Measurements from ENCODE around the gene UBR4. TPM values are rescaled to one million over a fixed set of nuclear protein-coding genes. Genes with fewer than 3 reads are reported as not detected.

UBR4 gene
- total RNA-seq, 4 donors from 2014 or later = 132 to 268 (median 170) TPM

GRCh38 chr1:19087737-19088594 is 122.1 kb downstream of the UBR4 start:
- intact Hi-C loops (cut with DNase I) = no loop called here

GRCh38 chr1:19087017-19087736 is 122.9 kb downstream of the UBR4 start:
- no peak for DNase-seq (ENCODE audit: extremely low spot score)
- H3K27me3 ChIP-seq = no peaks in the 10 kb centered on the region
- no peaks in the 10 kb centered on the region for H3K9me3 ChIP-seq
- WGBS = 89% methylated on average over 6 of the region's 6 CpGs
- peaks cover 68 to 97% (median 91%) of the 10 kb centered on the region in 4 donors for H3K36me3 ChIP-seq
- intact Hi-C loops (cut with DNase I) = no loop called here
- H3K27ac ChIP-seq (replicated peaks in 1 of 4) = no peak overlapping the region
- no peak overlapping the region for H3K4me3 ChIP-seq
- H3K4me1 ChIP-seq = peaks cover 13 to 24% (median 23%) of the 10 kb centered on the region in 4 donors
- no peak for TF ChIP-seq POLR2AphosphoS5 (IDR thresholded peaks at IDR 0.05)
- no peak for TF ChIP-seq CTCF (IDR thresholded peaks at IDR 0.05)
- no peak for TF ChIP-seq POLR2A (IDR thresholded peaks at IDR 0.05; ENCODE audit: low read depth)
- TF ChIP-seq EP300 (IDR thresholded peaks at IDR 0.05) = no peak

More at GRCh38 chr1:19087737-19088594, 122.1 kb downstream of the UBR4 start:
- H3K4me3 ChIP-seq = no peak overlapping the region
- H3K9me3 ChIP-seq = no peaks in the 10 kb centered on the region
- 70% methylated on average over 3 of the region's 9 CpGs for WGBS
- DNase-seq (ENCODE audit: extremely low spot score) = no peak
- H3K36me3 ChIP-seq = peaks cover 66 to 97% (median 91%) of the 10 kb centered on the region in 4 donors
- TF ChIP-seq CTCF (IDR thresholded peaks at IDR 0.05) (no peak), EP300 (IDR thresholded peaks at IDR 0.05) (no peak), POLR2AphosphoS5 (IDR thresholded peaks at IDR 0.05) (no peak), POLR2A (IDR thresholded peaks at IDR 0.05; ENCODE audit: low read depth) (no peak)
- peaks cover 13 to 25% (median 24%) of the 10 kb centered on the region in 4 donors for H3K4me1 ChIP-seq
- no peaks in the 10 kb centered on the region for H3K27me3 ChIP-seq
- no peak overlapping the region for H3K27ac ChIP-seq (replicated peaks in 1 of 4)

- WGBS = 86% methylated on average over 13 of the region's 21 CpGs
- Histone ChIP-seq H3K4me3 (no peak overlapping the region), H3K36me3 (peaks cover 74 to 98% (median 92%) of the 10 kb centered on the region in 4 donors), H3K27ac (replicated peaks in 1 of 4) (no peak overlapping the region), H3K27me3 (no peaks in the 10 kb centered on the region), H3K9me3 (no peaks in the 10 kb centered on the region), H3K4me1 (peaks cover 11 to 19% (median 16%) of the 10 kb centered on the region in 4 donors)
- no peak for DNase-seq (ENCODE audit: extremely low spot score)
- intact Hi-C loops (cut with DNase I) = no loop called here
- TF ChIP-seq POLR2A (IDR thresholded peaks at IDR 0.05; ENCODE audit: low read depth) = no peak
- TF ChIP-seq CTCF (IDR thresholded peaks at IDR 0.05) = no peak
- TF ChIP-seq POLR2AphosphoS5 (IDR thresholded peaks at IDR 0.05) = no peak
- no peak for TF ChIP-seq EP300 (IDR thresholded peaks at IDR 0.05)
Measured at GRCh38 chr1:19086176-19086875, 123.7 kb downstream of the UBR4 start.

DNA sequence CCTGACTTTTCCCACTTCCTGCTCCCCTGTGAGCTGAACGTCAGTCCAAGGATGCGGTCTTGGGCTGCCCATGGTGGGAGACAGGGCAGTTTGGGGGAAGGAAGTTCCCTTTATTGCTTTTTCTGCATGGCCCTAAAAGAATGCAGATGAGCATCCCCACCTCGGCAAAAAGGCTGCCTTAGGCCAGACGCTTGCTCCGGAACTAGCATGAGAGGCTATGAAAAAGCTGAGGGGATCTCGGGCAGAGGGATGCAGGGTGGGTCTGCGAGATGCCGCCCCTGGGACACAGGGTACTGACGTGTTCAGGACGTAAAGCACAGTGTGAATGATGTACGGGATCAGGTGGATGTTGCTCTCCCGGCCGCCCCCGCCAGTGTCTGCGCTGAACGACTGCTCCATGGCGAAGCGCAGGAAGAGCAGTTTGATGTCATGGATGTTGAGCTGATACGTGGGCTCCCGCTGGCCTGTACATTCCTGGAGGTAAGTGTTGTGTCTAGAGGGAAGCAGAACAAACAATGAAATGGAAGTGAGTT is 125.8 kb downstream of the UBR4 start:
- H3K4me3 ChIP-seq = no peak overlapping the region
- no peak overlapping the region for H3K27ac ChIP-seq (replicated peaks in 1 of 4)
- WGBS = 88% methylated on average over 20 of the region's 20 CpGs
- intact Hi-C loops (cut with DNase I) = no loop called here
- H3K36me3 ChIP-seq = peaks cover 89 to 100% (median 99%) of the 10 kb centered on the region in 4 donors
- H3K27me3 ChIP-seq = no peaks in the 10 kb centered on the region
- no peaks in the 10 kb centered on the region for H3K9me3 ChIP-seq
- peaks cover 13 to 20% (median 17%) of the 10 kb centered on the region in 4 donors for H3K4me1 ChIP-seq
- TF ChIP-seq POLR2AphosphoS5 (IDR thresholded peaks at IDR 0.05) (no peak), EP300 (IDR thresholded peaks at IDR 0.05) (no peak), CTCF (IDR thresholded peaks at IDR 0.05) (no peak), POLR2A (IDR thresholded peaks at IDR 0.05; ENCODE audit: low read depth) (no peak)
- no peak for DNase-seq (ENCODE audit: extremely low spot score)

Data from esophagus muscularis mucosa (tissue), 4 donors.